CD4-positive, alpha-beta memory T cell (primary cell): ENCODE results near the gene RGS19. TPM values are rescaled to one million over a fixed set of nuclear protein-coding genes. Genes with fewer than 3 reads are reported as not detected.

Experiments
- CTCF ChIA-PET: fragments of 350-600 bp; sonication (Branson Sonifier 250); formaldehyde crosslinking; loops from one replicate; lab custom pipeline; 2021; ENCODE audit warnings: inconsistent platforms; ENCODE audit not compliant: partially characterized antibody; lab: Charles Lee
- POLR2A ChIA-PET: fragments of 350-600 bp; sonication (Branson Sonifier 250); formaldehyde crosslinking; loops from one replicate; lab custom pipeline; 2021; ENCODE audit not compliant: partially characterized antibody; lab: Charles Lee
- DNase-seq, 5 donors: peaks; one replicate each; pipeline versions ENCODE4 v3.0.0 to v3.0.0-alpha.2; 2020 to 2022; ENCODE audit warnings: mixed read lengths in 1 of 5
- H3K27ac ChIP-seq: one replicate; pipeline ENCODE4 v1.7.0; 2013; ENCODE audit warnings: low read depth, low read length
- H3K27me3 ChIP-seq: 2 replicates; pipeline ENCODE4 v1.7.0; 2013; ENCODE audit warnings: mild to moderate bottlenecking, low read length, moderate library complexity; ENCODE audit not compliant: insufficient read depth
- H3K36me3 ChIP-seq: 2 replicates; pipeline ENCODE4 v1.7.0; 2013; ENCODE audit warnings: mild to moderate bottlenecking, low read length, moderate library complexity; ENCODE audit not compliant: insufficient read depth
- H3K4me1 ChIP-seq: 2 replicates; pipeline ENCODE4 v1.7.0; 2013; ENCODE audit warnings: mild to moderate bottlenecking, low read length, moderate library complexity; ENCODE audit not compliant: insufficient read depth
- H3K4me3 ChIP-seq, 2 donors: one replicate each; pipeline ENCODE4 v1.7.0; 2013; ENCODE audit warnings: low read length in 2 of 2, mild to moderate bottlenecking in 1 of 2
- H3K9me3 ChIP-seq, 2 donors: one replicate each; pipeline ENCODE4 v1.7.0; 2013; ENCODE audit warnings: low read length in 2 of 2, control low read depth in 1 of 2; ENCODE audit not compliant: control insufficient read depth in 1 of 2
- H3K27ac Mint-ChIP-seq, 7 donors: one replicate each; pipeline ENCODE4 v1.8.0; 2020 to 2021; ENCODE audit warnings: mixed read lengths in 7 of 7, mild to moderate bottlenecking in 6 of 7, inconsistent platforms in 3 of 7, moderate library complexity in 3 of 7
- H3K27me3 Mint-ChIP-seq, 2 donors: one replicate each; pipeline ENCODE4 v1.8.0; 2020 to 2021; ENCODE audit warnings: mixed read lengths in 2 of 2
- H3K36me3 Mint-ChIP-seq, 2 donors: one replicate each; pipeline ENCODE4 v1.8.0; 2020 to 2021; ENCODE audit warnings: mixed read lengths in 2 of 2, inconsistent platforms in 1 of 2, mild to moderate bottlenecking in 1 of 2
- H3K4me1 Mint-ChIP-seq, 4 donors: one replicate each; pipeline ENCODE4 v1.8.0; 2020 to 2021; ENCODE audit warnings: mixed read lengths in 4 of 4, mild to moderate bottlenecking in 1 of 4
- H3K4me3 Mint-ChIP-seq, 8 donors: one replicate each; pipeline ENCODE4 v1.8.0; 2020 to 2021; ENCODE audit warnings: mixed read lengths in 8 of 8, mild to moderate bottlenecking in 7 of 8, moderate library complexity in 6 of 8, inconsistent platforms in 3 of 8
- H3K9me3 Mint-ChIP-seq, 8 donors: one replicate each; pipeline ENCODE4 v1.8.0; 2020 to 2021; ENCODE audit warnings: mixed read lengths in 8 of 8, mild to moderate bottlenecking in 5 of 8, inconsistent platforms in 3 of 8, moderate library complexity in 1 of 8
- intact Hi-C: fragments of 100-400 bp; cut with micrococcal nuclease; formaldehyde crosslinking; loops from one replicate; pipeline ENCODE4 v1.15.1; 2023
- polyA plus RNA-seq, 2 donors: library from polyadenylated mRNA; unstranded; fragments of 300-500 nt; fragmentation: Illumina TruSeq; gene quantifications; one replicate each; pipeline ENCODE4 v1.2.3, GENCODE V29; 2021
- total RNA-seq, 2 experiments: library from RNA; stranded (reverse); gene quantifications; one replicate each; pipeline ENCODE4 v1.2.3, GENCODE V29; 2021

RGS19 gene
- total and polyA plus RNA-seq, 4 experiments from 2014 or later = 35.0 to 116 (median 74.0) TPM

DNA sequence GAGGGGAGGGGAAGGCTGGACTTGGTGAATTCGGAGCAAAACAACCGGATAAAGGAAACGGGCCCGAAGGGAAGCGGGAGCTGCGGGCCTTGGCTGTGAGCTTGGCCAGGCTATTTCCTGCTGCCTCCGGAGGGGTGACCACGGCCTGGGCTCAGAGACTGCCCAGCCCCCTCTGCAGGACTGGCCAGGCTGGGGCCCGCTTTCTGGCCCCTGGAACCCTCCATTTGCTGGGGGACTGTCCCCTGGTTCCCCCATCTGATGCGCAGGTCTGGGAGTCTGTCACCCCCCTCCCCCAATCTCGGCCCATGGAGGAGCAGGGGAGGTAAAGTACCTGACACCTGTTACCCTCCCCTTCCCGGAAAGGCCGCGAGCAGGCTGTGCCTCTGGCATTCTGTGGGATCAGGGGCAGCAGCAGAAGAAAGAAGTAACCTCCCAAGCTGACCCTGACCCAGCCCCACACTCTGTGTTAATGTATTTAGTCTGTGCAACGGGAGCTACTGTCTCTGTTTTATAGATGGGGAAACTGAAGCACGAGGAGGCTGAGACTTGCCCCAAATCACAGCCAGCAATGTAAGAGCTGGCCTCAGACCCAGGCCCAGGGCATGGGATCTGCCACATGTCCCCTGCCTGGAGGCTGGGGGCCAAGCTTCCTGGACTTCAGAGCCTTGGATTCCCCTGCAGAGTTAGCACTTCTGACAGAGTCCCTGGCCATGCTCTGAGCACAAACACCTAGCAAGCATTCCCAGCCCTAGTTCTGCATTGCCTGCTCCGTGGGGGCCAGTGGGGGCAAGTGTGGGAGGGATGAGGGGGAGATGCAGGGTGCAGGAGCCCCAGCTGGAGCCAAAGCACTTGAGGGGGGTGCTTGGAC, 39.8 kb downstream of the RGS19 start:
- no peaks in the 10 kb centered on the region for H3K9me3 Mint-ChIP-seq
- Histone ChIP-seq H3K9me3 (no peaks in the 10 kb centered on the region), H3K4me3 (peak overlapping the region; percentile 29 to 72), H3K36me3 (no peaks in the 10 kb centered on the region), H3K27ac (peak overlapping the region; percentile 35), H3K4me1 (peaks cover 66% of the 10 kb centered on the region), H3K27me3 (no peaks in the 10 kb centered on the region)
- peak overlapping the region in 3 of 7 donors; percentile 43 to 69 (median 46) for H3K27ac Mint-ChIP-seq
- peaks cover 11 to 57% (median 33%) of the 10 kb centered on the region in 4 donors for H3K4me1 Mint-ChIP-seq
- H3K4me3 Mint-ChIP-seq = peak overlapping the region; percentile 51 to 82 (median 72)
- ChIA-PET POLR2A (interaction anchor here (1.0 to 4.2 kb wide), 21 partner anchors 12 to 502 kb away, joined by 3 to 71 read pairs (median 6); partner anchors contain the start of genes LKAAEAR1, OPRL1, PRPF6 and PTK6), CTCF (interaction anchor here (1.0 to 11.7 kb wide), 18 partner anchors 8 to 174 kb away, joined by 3 to 133 read pairs (median 4); partner anchors contain the start of genes LKAAEAR1, PRPF6, SAMD10 and TCEA2)
- intact Hi-C loops = loop anchor here (1.0 to 5.0 kb wide), 4 partner anchors 18 to 142 kb away; partner anchors contain the start of gene DNAJC5
- H3K27me3 Mint-ChIP-seq = peaks cover 0 to 3% of the 10 kb centered on the region in 2 donors
- no peak for DNase-seq
- H3K36me3 Mint-ChIP-seq = no peaks in the 10 kb centered on the region

DNA sequence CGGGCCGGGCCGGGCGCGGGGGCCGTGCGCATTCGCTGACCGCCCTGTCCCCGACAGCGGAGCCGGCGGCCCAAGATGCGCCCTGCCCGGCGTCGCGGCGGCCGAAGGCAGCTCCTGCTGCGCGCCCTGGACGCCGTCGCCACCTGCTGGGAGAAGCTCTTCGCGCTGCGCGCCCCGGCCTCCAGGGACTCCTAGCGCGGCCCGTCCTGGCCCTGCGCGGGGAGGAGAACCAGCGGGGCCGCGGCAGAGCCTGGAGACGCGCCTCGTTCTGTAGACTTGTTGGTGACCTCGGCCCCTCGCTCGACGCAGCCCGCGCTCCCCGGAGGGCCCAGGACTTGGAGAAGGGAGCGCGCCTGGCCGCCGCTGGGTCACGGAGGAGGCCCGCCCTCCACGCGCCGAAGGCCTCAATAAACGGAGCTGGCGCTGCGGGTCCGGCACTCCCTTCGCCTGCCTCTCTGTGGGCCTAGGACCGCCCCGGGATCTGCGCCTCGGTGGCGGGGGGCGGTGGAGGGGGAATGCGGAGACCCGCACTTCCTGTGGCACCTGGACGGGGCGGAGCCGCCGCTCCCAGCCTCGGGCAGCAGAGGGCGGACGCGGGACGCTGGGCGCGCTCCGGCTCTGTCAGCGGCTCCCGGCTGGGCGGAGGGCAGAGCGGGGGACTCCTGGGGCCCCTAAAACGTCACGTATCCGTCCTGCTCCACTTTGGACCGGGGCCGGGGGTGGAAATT, 40.6 kb downstream of the RGS19 start:
- peaks cover 0 to 2% of the 10 kb centered on the region in 2 donors for H3K36me3 Mint-ChIP-seq
- H3K4me1 ChIP-seq = peaks cover 74% of the 10 kb centered on the region
- H3K27me3 Mint-ChIP-seq = no peaks in the 10 kb centered on the region
- peak overlapping the region; percentile 17 to 82 (median 57) for H3K4me3 Mint-ChIP-seq
- CTCF ChIA-PET = interaction anchor here (0.6 to 11.7 kb wide), 27 partner anchors 8 to 217 kb away, joined by 3 to 133 read pairs (median 4); partner anchors contain the start of genes LKAAEAR1, OPRL1, PCMTD2 and PRPF6
- H3K27ac Mint-ChIP-seq = peak overlapping the region in 2 of 7 donors; percentile 43 to 69
- POLR2A ChIA-PET = interaction anchor here (0.6 to 4.2 kb wide), 29 partner anchors 11 to 518 kb away, joined by 3 to 71 read pairs (median 5); partner anchors contain the start of genes LKAAEAR1, OPRL1, PRPF6 and PTK6
- H3K4me3 ChIP-seq = peak overlapping the region; percentile 29 to 72
- no peaks in the 10 kb centered on the region for H3K27me3 ChIP-seq
- intact Hi-C loops = loop anchor here (1.0 to 5.0 kb wide), 6 partner anchors 19 to 141 kb away; partner anchors contain the start of genes DNAJC5, PRPF6 and UCKL1
- H3K9me3 ChIP-seq = no peaks in the 10 kb centered on the region
- peak; percentile 65 to 76 (median 71) for DNase-seq
- no peaks in the 10 kb centered on the region for H3K9me3 Mint-ChIP-seq
- peak overlapping the region; percentile 35 for H3K27ac ChIP-seq
- peaks cover 13 to 63% (median 34%) of the 10 kb centered on the region in 4 donors for H3K4me1 Mint-ChIP-seq
- no peaks in the 10 kb centered on the region for H3K36me3 ChIP-seq

DNA sequence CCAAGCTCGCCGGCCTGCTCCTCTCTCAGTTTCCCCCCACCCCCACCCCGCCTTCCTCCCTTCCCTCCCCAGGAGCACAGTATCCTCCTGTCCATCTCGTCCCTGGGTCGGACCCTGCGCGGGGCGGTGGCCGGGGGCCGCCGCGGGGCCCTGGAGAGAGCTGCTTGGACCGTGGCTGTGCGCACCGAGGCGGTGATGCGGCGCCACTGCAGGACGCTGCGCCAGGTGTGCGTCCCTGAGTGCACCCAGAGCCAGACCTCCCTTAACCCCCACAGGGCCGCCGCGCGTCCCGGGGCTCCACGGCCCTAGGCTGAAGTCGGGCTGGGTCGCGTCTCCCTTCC, 41.1 kb downstream of the RGS19 start:
- Mint-ChIP-seq H3K4me1 (peaks cover 13 to 65% (median 31%) of the 10 kb centered on the region in 4 donors), H3K36me3 (peaks cover 0 to 6% of the 10 kb centered on the region in 2 donors), H3K9me3 (no peaks in the 10 kb centered on the region), H3K27me3 (no peaks in the 10 kb centered on the region), H3K4me3 (peak overlapping the region in 3 of 8 donors; percentile 26 to 66 (median 43)), H3K27ac (no peak overlapping the region)
- ChIA-PET POLR2A (interaction anchor here (0.6 to 4.2 kb wide), 28 partner anchors 11 to 517 kb away, joined by 3 to 71 read pairs (median 5); partner anchors contain the start of genes LKAAEAR1, OPRL1, PRPF6 and PTK6), CTCF (interaction anchor here (0.6 to 11.7 kb wide), 25 partner anchors 9 to 217 kb away, joined by 3 to 133 read pairs (median 4); partner anchors contain the start of genes LKAAEAR1, OPRL1, PCMTD2 and PRPF6)
- Histone ChIP-seq H3K4me1 (peaks cover 76% of the 10 kb centered on the region), H3K36me3 (no peaks in the 10 kb centered on the region), H3K4me3 (peak overlapping the region in 1 of 2 donors; percentile 72), H3K27ac (peak overlapping the region; percentile 35), H3K9me3 (no peaks in the 10 kb centered on the region), H3K27me3 (no peaks in the 10 kb centered on the region)
- intact Hi-C loops = loop anchor here (1.0 to 5.0 kb wide), 3 partner anchors 57 to 141 kb away; partner anchors contain the start of genes DNAJC5, PRPF6 and UCKL1
- no peak for DNase-seq

DNA sequence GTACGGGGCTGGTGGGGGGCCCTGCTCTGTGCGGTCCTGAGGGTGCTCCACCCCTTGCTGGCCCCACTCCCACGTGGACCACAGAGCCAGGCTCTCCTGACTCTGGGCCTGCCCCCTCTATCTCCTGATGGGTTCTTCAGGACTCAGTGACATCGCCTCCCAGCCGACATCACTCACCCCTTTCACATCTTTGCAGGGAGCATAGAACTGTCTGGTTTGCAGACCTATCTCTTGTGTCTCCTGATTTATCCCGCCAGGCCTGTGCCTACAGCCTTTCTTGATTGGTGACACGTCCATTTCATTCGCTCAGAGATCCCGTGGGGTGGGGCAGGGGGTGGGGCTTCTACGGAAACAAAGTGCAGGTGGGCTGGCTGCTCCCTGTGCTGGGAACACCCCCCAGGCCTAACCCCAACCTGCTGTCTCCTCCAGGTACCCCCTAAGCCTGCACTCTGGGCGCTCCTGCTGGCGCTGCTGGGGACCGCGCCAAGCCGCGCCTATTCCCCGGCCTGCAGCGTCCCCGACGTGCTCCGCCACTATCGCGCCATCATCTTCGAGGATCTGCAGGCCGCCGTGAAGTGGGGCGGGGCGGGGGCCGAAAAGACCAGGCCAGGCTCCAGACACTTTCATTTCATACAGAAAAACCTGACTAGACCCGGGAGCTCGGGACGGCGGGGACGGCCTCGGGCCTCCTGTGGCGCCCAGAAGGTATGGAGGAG, 41.7 kb downstream of the RGS19 start:
- Histone ChIP-seq H3K27ac (no peak overlapping the region), H3K36me3 (peaks cover 3% of the 10 kb centered on the region), H3K9me3 (no peaks in the 10 kb centered on the region), H3K4me3 (no peak overlapping the region), H3K27me3 (no peaks in the 10 kb centered on the region), H3K4me1 (peaks cover 76% of the 10 kb centered on the region)
- H3K36me3 Mint-ChIP-seq = peaks cover 0 to 10% of the 10 kb centered on the region in 2 donors
- H3K4me3 Mint-ChIP-seq = peak overlapping the region; percentile 17 to 78 (median 47)
- peak overlapping the region in 3 of 7 donors; percentile 31 to 70 (median 54) for H3K27ac Mint-ChIP-seq
- intact Hi-C loops = loop anchor here (1.0 to 5.0 kb wide), 3 partner anchors 56 to 140 kb away; partner anchors contain the start of genes DNAJC5, PRPF6 and UCKL1
- no peaks in the 10 kb centered on the region for H3K9me3 Mint-ChIP-seq
- H3K4me1 Mint-ChIP-seq = peaks cover 13 to 65% (median 31%) of the 10 kb centered on the region in 4 donors
- no peak for DNase-seq
- POLR2A ChIA-PET = interaction anchor here (0.7 to 4.2 kb wide), 17 partner anchors 10 to 516 kb away, joined by 3 to 71 read pairs (median 6); partner anchors contain the start of genes LKAAEAR1, OPRL1, PRPF6 and RGS19
- no peaks in the 10 kb centered on the region for H3K27me3 Mint-ChIP-seq
- CTCF ChIA-PET = interaction anchor here (0.6 to 11.7 kb wide), 24 partner anchors 10 to 218 kb away, joined by 3 to 133 read pairs (median 4); partner anchors contain the start of genes OPRL1, PCMTD2, PRPF6 and RGS19

DNA sequence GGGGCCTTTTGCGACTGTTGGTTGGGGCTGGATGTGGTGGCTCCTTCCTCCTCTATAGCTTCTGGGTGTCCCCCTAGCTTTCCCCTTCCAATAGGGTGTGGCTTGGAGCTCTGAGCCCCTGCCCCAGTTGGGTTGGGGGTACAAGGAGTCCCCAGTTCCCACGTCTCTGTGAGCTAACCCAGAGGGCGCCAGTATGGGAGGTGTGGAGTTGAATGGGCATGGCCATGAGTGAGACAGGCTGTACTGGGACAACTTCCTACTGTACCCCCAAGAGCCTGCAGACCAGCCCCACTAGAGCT, 42.2 kb downstream of the RGS19 start:
- Histone ChIP-seq H3K4me3 (no peak overlapping the region), H3K4me1 (peaks cover 75% of the 10 kb centered on the region), H3K27ac (no peak overlapping the region), H3K27me3 (no peaks in the 10 kb centered on the region), H3K9me3 (no peaks in the 10 kb centered on the region), H3K36me3 (peaks cover 7% of the 10 kb centered on the region)
- ChIA-PET CTCF (interaction anchor here (0.8 to 11.7 kb wide), 4 partner anchors 21 to 83 kb away, joined by 3 to 133 read pairs (median 46); partner anchors contain the start of genes OPRL1, PRPF6, RGS19 and SAMD10), POLR2A (interaction anchor here (1.2 to 4.2 kb wide), 4 partner anchors 25 to 516 kb away, joined by 3 to 71 read pairs (median 14); partner anchors contain the start of genes PRPF6, SAMD10 and TCEA2)
- H3K4me1 Mint-ChIP-seq = peaks cover 13 to 65% (median 31%) of the 10 kb centered on the region in 4 donors
- H3K4me3 Mint-ChIP-seq = peak overlapping the region in 4 of 8 donors; percentile 41 to 78 (median 68)
- peaks cover 4 to 14% of the 10 kb centered on the region in 2 donors for H3K36me3 Mint-ChIP-seq
- no peaks in the 10 kb centered on the region for H3K9me3 Mint-ChIP-seq
- H3K27ac Mint-ChIP-seq = peak overlapping the region in 2 of 7 donors; percentile 54 to 70
- intact Hi-C loops = loop anchor here (5.0 kb wide), 1 partner anchor 140 kb away; the partner anchor contains the start of gene DNAJC5
- no peaks in the 10 kb centered on the region for H3K27me3 Mint-ChIP-seq
- DNase-seq = no peak
